ENCODE measurements around the gene YKT6.

DNA sequence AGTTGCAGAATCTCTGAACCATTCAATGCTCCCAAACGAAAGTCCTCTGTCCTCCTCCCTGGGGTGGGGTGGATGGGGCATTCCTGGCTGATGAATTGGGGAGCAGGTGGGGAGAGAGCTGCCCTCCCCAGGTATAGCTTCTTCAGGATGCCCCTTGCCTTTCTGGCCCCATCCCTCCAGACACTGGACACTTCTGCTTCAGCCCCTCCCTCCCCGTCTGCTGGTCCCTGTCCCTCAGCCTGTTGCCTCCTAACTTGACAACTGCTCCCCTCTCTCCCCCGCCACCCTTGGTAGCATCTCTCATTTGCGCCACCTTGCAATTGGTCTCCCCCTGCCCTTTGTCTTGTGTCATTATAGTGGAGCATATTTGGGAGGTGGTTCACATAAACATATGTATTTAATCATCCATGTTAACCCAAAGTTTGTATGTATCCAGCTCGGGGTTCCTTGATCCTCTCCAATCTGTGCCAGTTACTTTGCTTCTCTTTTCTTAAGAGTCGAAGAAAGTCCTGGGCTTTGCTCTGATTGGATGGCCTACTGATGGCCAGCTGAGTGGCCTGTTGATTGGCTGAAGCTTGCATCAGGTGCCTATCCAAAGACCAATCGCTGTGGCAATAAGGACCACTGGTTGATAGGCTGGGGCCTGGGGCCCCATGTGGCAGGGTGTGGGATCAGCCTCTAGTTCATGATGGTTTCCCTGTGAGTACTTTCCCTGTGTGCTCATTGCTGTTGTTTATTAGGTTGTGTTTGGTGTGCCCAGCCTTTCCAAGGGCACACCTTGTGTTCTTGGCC is 7.6 kb upstream of the YKT6 start:
- TF ChIP-seq, protein P1, sequence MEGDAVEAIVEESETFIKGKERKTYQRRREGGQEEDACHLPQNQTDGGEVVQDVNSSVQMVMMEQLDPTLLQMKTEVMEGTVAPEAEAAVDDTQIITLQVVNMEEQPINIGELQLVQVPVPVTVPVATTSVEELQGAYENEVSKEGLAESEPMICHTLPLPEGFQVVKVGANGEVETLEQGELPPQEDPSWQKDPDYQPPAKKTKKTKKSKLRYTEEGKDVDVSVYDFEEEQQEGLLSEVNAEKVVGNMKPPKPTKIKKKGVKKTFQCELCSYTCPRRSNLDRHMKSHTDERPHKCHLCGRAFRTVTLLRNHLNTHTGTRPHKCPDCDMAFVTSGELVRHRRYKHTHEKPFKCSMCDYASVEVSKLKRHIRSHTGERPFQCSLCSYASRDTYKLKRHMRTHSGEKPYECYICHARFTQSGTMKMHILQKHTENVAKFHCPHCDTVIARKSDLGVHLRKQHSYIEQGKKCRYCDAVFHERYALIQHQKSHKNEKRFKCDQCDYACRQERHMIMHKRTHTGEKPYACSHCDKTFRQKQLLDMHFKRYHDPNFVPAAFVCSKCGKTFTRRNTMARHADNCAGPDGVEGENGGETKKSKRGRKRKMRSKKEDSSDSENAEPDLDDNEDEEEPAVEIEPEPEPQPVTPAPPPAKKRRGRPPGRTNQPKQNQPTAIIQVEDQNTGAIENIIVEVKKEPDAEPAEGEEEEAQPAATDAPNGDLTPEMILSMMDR (IDR thresholded peaks at IDR 0.05) = no peak
- TF ChIP-seq EZH2 (IDR thresholded peaks at IDR 0.05; ENCODE audit: borderline replicate concordance, insufficient read depth, low read depth, low read length, poor library complexity, severe bottlenecking) = no peak

Measured in B cell (primary cell).